DMS53 treated with DMSO at 0.1 percent for 48 hours (cell line): ENCODE measurements around the gene PLCXD1.
"Not testable (repeated sequence)": the region's sequence is repeated elsewhere in the genome, so short reads cannot be mapped to it uniquely, and the experiment has no call there.

Experiments
- DNase-seq: peaks from one replicate; lab custom pipeline; 2025; ENCODE audit not compliant: unreplicated experiment; lab: John Stamatoyannopoulos, UW

The PLCXD1 gene

GRCh38 chrX:262381-262909 is 18.7 kb upstream of the PLCXD1 start:
- no peak for DNase-seq

DNA sequence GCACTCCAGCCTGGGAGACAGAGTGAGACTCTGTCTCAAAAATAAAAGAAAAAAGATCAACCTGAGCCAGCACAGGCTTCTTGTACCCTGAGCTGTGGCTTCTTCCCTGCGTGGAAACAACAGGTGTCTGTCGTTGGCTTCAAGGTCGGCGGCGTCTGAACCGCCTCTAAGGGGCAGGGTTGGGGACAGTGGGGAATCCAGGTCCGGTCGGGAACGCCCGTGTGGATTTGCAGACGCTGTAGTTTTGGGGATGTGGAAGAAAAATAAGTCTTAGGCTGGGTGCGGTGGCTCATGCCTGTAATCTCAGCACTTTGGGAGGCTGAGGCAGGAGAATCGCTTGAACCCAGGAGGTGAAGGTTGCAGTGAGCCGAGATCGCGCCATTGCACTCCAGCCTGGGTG is 17.2 kb upstream of the PLCXD1 start:
- DNase-seq = not testable (repeated sequence)

- no peak for DNase-seq
Observed at GRCh38 chrX:264634-265455, 16.3 kb upstream of the PLCXD1 start.

DNA sequence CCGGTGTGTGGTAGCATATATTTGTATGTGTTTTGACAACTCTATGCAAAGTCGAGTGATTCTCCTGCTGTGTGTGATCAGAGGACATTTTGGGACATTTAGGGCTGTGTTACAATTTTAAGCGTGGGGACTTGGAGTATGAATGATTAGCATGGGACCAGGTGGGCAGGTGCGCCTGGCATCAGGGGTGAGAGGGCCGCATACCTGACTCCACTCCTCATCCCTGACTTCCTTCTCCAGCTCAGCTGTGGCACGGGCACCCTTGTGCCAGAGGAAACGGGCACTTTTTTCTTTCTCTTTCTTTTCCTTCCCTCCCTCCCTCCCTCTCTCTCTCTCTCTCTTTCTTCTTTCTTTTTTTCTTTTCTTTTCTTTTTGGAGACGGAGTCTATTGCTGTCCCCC is 15.7 kb upstream of the PLCXD1 start:
- no peak for DNase-seq

DNA sequence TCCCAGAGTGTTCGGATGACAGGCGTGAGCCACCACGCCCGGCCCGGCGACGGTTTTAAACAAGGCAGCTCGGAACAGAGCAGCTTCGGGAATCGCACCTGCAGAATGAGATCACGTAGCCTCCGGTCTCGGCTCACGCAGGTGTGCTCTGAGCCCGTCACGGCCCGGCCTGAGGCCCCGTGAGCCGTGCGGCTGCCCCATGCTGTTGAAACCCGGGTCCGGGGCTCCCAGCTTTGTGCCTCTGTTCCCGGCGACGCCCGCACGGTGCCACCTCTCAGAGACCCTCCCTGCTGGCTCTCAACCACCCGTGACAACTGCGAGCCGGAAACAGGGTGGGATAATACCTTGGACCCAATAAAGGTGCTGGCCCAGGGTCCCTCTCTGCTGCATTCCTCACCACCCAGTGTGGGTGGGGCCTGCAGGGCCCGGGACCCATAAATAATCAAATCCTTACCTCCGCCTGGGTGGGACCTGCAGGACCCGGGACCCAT is 13.4 kb upstream of the PLCXD1 start:
- DNase-seq = no peak

- DNase-seq = no peak
Observed at GRCh38 chrX:270848-271367, 10.3 kb upstream of the PLCXD1 start.

DNA sequence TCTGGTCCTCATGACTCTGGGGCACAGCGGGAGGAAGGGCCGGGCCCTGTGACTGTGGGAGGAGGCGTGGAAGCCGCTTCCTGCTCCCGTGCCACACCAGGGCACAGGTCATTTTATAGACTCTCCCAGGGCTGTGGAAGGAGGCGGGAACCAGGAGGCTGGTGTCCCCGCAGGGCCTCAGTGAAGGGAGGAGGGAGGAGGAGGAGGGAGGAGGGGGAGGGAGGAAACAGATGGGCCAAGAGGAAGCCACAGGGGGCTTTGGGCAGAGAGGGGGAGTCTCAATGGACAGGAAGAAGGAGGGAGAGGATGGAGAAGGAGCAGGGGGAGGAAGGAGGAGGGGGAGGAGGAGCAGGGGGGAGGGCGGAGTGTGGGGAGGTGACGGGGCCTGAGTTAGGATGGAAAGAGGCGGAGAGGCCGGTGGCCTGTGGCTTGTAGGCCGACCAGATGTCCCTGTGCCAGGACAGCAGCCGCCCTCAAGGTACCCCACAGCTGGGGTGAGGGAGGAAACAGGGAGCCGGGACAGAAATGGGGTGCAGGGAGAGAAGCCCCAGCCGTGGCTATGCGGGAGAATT is 6.2 kb upstream of the PLCXD1 start:
- no peak for DNase-seq

GRCh38 chrX:275476-275966 is 5.7 kb upstream of the PLCXD1 start:
- DNase-seq = no peak

DNA sequence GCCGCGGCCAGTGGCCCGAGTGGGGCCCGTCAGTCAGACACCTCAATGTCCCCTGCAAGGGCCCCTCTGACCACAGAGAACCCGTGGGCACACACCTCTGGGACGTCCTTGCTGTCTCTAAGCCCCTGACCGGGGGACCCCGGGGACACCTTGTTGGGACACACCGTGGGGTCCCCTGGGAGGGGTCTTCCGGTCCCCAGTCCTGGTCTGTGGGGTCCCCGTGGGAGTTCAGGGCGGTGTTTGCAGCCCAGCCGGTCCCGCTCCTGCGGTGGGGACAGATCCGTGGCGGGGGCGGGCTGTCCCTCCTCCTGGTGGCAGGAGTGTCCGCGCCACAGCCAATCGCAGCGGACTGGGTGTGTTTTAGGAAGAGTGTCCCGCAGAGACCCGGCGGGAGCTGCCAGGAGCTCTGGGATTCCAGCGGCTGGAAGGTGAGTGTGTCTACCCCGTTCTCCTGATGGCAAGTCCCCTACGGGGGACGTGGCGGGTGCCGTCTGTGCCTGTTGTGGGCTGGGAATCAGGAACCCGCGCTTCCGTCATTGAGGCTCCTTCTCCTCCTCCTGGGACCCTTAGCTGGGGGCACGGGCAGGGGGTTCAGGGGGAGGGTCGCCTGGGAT is 5.1 kb upstream of the PLCXD1 start:
- no peak for DNase-seq

- DNase-seq = no peak
Observed at GRCh38 chrX:276581-277201, 4.5 kb upstream of the PLCXD1 start.

DNA sequence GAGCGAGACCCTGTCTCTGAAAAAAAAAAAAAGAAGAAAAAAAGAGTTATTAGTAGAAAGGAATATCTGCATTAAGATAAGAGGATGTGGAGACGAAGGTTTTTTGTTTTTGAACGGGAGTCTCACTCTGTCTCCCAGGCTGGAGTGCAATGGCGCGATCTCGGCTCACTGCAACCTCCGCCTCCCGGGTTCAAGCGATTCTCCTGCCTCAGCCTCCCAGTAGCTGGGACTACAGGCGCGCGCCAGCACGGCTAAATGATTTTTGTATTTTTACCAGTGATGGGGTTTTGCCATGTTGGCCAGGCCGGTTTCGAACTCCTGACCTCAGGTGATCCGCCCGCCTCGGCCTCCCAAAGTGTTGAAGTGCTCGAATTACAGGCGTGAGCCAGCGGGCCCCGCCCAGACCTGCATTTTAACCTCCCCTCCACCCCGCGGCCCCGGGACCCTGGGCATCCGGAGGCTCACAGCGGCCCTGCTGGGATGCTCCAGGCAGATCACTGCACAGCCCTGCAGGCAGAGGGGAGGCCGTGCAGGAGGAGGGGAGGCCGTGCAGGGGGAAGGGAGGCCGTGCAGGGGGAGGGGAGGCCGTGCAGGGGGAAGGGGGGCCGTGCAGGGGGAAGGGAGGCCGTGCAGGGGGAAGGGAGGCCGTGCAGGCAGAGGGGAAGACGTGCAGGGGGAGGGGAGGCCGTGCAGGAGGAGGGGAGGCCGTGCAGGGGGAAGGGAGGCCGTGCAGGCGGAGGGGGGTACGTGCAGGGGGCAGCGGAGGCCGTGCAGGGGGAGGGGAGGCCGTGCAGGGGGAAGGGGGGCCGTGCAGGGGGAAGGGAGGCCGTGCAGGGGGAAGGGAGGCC is 1.2 kb upstream of the PLCXD1 start:
- not testable (repeated sequence) for DNase-seq

DNA sequence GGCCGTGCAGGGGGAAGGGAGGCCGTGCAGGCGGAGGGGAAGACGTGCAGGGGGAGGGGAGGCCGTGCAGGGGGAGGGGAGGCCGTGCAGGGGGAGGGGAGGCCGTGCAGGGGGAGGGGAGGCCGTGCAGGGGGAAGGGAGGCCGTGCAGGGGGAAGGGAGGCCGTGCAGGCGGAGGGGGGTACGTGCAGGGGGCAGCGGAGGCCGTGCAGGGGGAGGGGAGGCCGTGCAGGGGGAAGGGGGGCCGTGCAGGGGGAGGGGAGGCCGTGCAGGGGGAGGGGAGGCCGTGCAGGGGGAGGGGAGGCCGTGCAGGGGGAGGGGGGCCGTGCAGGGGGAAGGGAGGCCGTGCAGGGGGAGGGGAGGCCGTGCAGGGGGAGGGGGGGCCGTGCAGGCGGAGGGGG is 459 bp upstream of the PLCXD1 start:
- DNase-seq = not testable (repeated sequence)

GRCh38 chrX:282000-282681 is 960 bp downstream of the PLCXD1 start:
- not testable (repeated sequence) for DNase-seq

GRCh38 chrX:283115-283845 is 2.1 kb downstream of the PLCXD1 start:
- DNase-seq = no peak

GRCh38 chrX:285076-285677 is 4.0 kb downstream of the PLCXD1 start:
- no peak for DNase-seq

DNA sequence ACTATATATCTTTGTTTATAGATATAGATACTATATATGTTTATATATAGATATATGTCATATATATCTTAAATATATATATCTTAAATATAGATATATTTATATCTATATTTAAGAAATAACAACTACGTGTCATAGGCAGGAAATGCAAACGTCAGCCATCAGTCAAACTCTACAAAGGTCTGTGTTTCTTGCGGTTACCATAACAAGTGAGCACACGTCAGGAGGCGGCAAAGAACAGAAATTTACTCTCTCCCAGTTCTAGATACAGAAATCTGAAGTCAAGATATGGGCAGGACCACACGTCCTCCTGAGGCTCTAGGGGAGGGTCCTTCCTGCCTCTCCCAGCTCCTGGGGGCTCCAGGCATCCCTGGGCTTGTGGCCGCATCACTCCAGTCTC is 6.5 kb downstream of the PLCXD1 start:
- no peak for DNase-seq

- no peak for DNase-seq
Observed at GRCh38 chrX:288561-288991, 7.4 kb downstream of the PLCXD1 start.

DNA sequence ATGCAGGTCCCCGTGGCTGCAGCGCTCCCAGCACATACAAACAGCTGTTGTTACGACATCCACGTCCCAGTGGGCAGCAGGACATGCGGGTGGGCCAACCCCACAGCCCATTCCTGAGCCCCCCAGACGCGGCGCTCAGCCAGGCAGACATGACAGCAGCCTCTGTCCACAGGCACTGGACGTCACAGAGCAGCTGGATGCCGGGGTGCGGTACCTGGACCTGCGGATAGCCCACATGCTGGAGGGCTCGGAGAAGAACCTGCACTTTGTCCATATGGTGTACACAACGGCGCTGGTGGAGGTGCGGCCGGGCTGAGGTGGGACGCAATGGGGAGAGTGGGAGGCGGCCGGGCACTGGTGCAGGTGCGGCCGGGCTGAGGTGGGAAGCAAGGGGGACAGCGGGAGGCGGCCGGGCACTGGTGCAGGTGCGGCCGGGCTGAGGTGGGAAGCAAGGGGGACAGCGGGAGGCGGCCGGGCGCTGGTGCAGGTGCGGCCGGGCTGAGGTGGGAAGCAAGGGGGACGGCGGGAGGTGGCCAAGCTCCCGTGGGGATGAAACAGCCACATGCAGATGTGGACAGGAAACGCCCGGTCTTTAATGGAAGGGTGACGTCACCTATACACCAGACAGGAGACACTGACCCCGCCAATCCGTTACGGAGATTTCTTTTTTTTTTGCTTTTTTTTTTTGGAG is 9.4 kb downstream of the PLCXD1 start:
- DNase-seq = no peak
